BJ (cell line): Measurements from ENCODE around the gene TNIK. TPM values are rescaled to one million over a fixed set of nuclear protein-coding genes. Genes with fewer than 3 reads are reported as not detected.

Experiments used
- CTCF ChIA-PET: fragments of 350-600 bp; formaldehyde crosslinking; extraction: SDS; loops from one replicate; lab custom pipeline; 2021; ENCODE audit warnings: antibody characterized with exemption, inconsistent platforms; lab: Yijun Ruan, JAX
- POLR2A ChIA-PET: fragments of 300-600 bp; sonication (Branson Sonifier 250); formaldehyde crosslinking; extraction: SDS; loops from one replicate; lab custom pipeline; 2021; ENCODE audit warnings: antibody characterized with exemption; lab: Charles Lee
- DNase-seq: peaks from one replicate; pipeline ENCODE4 v3.0.0-alpha.2; 2011; ENCODE audit warnings: low read depth
- H3K27me3 ChIP-seq: 2 replicates; pipeline ENCODE4 v1.6.0; 2011; ENCODE audit warnings: low read length; ENCODE audit not compliant: control insufficient read depth, insufficient read depth
- H3K36me3 ChIP-seq: 2 replicates; pipeline ENCODE4 v1.5.1; 2011; ENCODE audit warnings: low read length; ENCODE audit not compliant: control insufficient read depth, insufficient read depth
- H3K4me3 ChIP-seq: 2 replicates; pipeline ENCODE4 v1.5.1; 2011; ENCODE audit warnings: low read depth, mild to moderate bottlenecking, control low read depth, low read length
- polyA plus RNA-seq: library from polyadenylated mRNA; depleted of rRNA; stranded (reverse); fragments of >200 nt; gene quantifications from 2 replicates; pipeline ENCODE4 v1.2.3, GENCODE V29; 2011
- TF ChIP-seq, protein P1 (sequence below): IDR thresholded peaks from 2 replicates; pipeline ENCODE4 v1.5.1; 2011; ENCODE audit warnings: low read depth, mild to moderate bottlenecking, control low read depth, inconsistent platforms, low read length, moderate library complexity; ENCODE audit not compliant: insufficient read depth

Gene TNIK
- polyA plus RNA-seq, 1 experiment: 2.1 TPM

DNA sequence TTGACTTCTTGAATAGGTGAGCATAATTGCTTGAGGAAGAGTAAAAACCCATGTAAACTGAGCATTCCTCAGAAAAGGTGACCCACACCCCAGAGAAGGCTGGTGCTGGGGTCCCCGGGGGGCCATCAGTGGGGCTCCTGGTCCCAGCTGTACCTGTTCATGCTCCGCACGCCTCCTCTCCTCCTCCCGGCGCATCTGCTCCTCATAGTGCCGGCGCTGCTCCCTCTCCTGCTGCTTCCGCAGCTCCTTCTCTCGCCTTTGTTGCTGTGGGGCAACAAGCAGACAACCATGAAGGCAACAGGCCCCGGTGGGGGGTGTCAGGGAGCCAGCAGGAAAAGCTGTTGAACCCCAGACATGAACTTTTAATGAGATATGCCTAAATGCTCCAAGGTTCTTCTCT, 320.0 kb downstream of the TNIK start:
- no peak for DNase-seq
- Histone ChIP-seq H3K27me3 (no peaks in the 10 kb centered on the region), H3K4me3 (no peak overlapping the region), H3K36me3 (no peaks in the 10 kb centered on the region; the same call in 1 of the 2 replicates)
- TF ChIP-seq, protein P1, sequence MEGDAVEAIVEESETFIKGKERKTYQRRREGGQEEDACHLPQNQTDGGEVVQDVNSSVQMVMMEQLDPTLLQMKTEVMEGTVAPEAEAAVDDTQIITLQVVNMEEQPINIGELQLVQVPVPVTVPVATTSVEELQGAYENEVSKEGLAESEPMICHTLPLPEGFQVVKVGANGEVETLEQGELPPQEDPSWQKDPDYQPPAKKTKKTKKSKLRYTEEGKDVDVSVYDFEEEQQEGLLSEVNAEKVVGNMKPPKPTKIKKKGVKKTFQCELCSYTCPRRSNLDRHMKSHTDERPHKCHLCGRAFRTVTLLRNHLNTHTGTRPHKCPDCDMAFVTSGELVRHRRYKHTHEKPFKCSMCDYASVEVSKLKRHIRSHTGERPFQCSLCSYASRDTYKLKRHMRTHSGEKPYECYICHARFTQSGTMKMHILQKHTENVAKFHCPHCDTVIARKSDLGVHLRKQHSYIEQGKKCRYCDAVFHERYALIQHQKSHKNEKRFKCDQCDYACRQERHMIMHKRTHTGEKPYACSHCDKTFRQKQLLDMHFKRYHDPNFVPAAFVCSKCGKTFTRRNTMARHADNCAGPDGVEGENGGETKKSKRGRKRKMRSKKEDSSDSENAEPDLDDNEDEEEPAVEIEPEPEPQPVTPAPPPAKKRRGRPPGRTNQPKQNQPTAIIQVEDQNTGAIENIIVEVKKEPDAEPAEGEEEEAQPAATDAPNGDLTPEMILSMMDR: no peak
- CTCF ChIA-PET: no interaction called here
- POLR2A ChIA-PET: no interaction called here

DNA sequence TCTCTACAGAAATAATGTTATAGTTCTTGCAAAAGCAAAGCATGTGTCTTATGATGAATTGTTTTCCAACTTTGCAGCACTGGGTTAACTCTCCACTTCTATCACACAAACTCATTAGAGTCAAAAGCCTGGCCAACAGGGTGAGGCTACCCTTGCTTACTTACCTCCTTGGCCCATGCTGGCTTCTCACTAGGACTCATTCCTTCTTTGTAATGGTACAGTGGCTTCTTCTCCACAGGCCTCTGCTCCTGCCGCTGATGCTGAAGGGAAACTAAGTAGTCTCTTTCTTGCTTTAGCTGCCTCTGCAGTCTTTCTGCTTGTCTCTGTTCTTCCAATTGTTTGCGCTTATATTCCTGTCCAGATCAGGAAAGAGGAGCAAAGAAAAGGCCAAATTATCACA, 322.2 kb downstream of the TNIK start:
- H3K27me3 ChIP-seq: no peaks in the 10 kb centered on the region

DNA sequence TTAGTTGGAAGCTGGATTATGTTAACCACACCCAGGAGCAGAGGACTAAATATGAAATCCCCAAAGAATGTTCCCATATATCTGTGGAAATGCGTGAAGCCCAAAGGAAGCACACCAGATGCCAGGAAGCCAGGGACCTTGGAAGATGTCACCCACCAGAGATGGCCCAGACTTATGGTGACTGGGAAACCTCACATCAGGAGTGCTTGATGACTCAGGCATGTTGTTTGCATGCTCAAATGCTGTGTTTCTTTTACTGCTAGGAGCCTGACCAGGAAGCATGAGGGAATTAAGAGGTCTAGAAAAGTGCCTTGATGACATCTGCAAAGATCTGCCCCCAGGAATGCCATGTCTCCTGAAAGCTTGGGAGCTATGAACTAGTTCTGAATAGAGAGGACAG, 324.7 kb downstream of the TNIK start:
- no peak for DNase-seq
- H3K36me3 ChIP-seq: no peaks in the 10 kb centered on the region
- no peak overlapping the region for H3K4me3 ChIP-seq
- TF ChIP-seq, protein P1: no peak
- POLR2A ChIA-PET: no interaction called here
- H3K27me3 ChIP-seq: no peaks in the 10 kb centered on the region
- CTCF ChIA-PET: interaction anchor here (1.7 kb wide), 1 partner anchor 86 kb away, joined by 5 read pairs; no protein-coding TSS in a partner anchor

More for the DNA sequence above, 322.2 kb downstream of the TNIK start:
- TF ChIP-seq, protein P1: no peak
- POLR2A ChIA-PET: no interaction called here
- H3K4me3 ChIP-seq: no peak overlapping the region
- DNase-seq: no peak
- H3K36me3 ChIP-seq: no peaks in the 10 kb centered on the region; the same call in 1 of the 2 replicates
- CTCF ChIA-PET: no interaction called here

DNA sequence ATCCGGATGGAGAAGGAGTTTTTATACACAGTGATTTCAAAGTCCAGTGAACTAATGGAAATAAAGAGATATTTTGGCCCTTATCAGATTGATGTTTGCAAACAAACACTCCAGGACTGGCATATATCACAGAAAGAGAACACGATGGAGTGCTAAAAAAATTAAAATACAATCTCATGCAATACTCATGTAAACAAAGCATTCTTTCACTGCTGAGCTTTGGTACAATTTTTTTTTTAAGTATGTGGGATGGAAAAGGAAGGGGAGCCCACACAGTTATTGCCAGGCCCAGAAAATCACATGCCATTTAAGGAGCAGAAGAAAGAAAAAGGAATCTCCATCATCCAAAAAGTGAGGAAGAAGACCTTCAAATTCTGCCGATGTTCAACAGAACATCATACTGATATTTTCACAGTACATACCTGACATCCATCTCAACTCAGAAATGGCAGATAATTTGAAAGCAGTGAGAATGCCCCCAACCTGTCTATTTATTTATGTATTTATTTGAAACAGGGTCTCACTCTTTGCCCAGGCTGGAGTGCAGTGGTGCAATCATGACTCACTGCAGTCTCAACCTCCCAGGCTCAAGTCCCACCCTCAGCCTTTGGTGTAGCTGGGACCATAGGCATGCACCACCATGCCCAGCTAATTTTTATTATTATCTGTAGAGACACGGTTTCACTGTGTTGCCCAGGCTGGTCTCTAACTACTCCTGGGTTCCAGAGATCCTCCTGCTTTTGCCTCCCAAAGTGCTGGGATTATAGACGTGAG, 326.2 kb downstream of the TNIK start:
- ChIA-PET CTCF (interaction anchor here (0.6 to 1.7 kb wide), 3 partner anchors 8 to 320 kb away, joined by 3 to 5 read pairs (median 3); no protein-coding TSS in a partner anchor), POLR2A (interaction anchor here (0.5 kb wide), 1 partner anchor 946 kb away, joined by 4 read pairs; no protein-coding TSS in a partner anchor)
- TF ChIP-seq, protein P1: no peak
- Histone ChIP-seq H3K4me3 (no peak overlapping the region), H3K27me3 (no peaks in the 10 kb centered on the region), H3K36me3 (no peaks in the 10 kb centered on the region)
- DNase-seq: no peak

DNA sequence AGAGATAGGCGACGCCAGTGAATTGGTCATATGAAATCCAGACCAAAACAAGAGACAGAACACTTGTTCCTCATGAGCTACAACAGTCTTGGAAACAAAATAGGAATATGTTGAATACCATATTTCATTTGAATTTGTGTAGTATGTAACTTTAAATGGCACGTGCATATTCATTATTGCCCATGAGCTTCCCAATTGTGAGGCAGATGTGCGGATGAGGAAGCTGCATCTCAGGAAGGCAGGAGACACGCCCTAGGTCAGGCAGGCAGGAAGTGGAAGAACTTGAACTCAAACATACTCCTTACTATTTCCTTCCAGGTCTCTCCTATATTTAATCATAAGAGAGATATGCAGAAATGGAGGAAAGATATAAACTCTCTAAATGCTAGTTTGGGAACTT, 326.9 kb downstream of the TNIK start:
- TF ChIP-seq, protein P1: no peak
- Histone ChIP-seq H3K27me3 (no peaks in the 10 kb centered on the region), H3K4me3 (no peak overlapping the region), H3K36me3 (no peaks in the 10 kb centered on the region)
- POLR2A ChIA-PET: no interaction called here
- CTCF ChIA-PET: no interaction called here
- DNase-seq: no peak
